ENCODE data around the gene PLIN3. TPM values are rescaled to one million over a fixed set of nuclear protein-coding genes. Genes with fewer than 3 reads are reported as not detected.

PLIN3 gene
- polyA plus RNA-seq, result 1.8 and 2.4 TPM in 2 replicates

GRCh38 chr19:4867534-4868285 is at the start of gene PLIN3:
Gene PLIN3, minus strand, starts transcription at chr19:4867667. Its CDS starts 6,273 bp downstream, at chr19:4861394.

GRCh38 chr19:4909156-4909896 is 41.9 kb upstream of the PLIN3 start, which contains the start of gene UHRF1:
Gene UHRF1, plus strand, starts transcription at chr19:4909501. Its CDS starts 1,385 bp downstream, at chr19:4910886.

GRCh38 chr19:4902796-4903195 is 35.3 kb upstream of the PLIN3 start, which contains the start of gene ARRDC5:
Gene ARRDC5, minus strand, starts transcription at chr19:4902896. Its CDS starts 71 bp downstream, at chr19:4902825.

GRCh38 chr19:4831304-4831978 is 36.0 kb downstream of the PLIN3 start, which contains the start of gene TICAM1:
Gene TICAM1, minus strand, starts transcription at chr19:4831712. Its CDS starts 13,335 bp downstream, at chr19:4818377.

GRCh38 chr19:4791183-4792018 is 76.1 kb downstream of the PLIN3 start, which contains the start of gene FEM1A:
Gene FEM1A, plus strand, starts transcription at chr19:4791734. Its CDS starts 121 bp downstream, at chr19:4791855.

Other genes starting within 250 kb of the PLIN3 start
- gene TNFAIP8L1, start 228.2 kb downstream of the PLIN3 start, polyA plus RNA-seq, result 1.5 TPM in 1 of 2 replicates, not detected in the other
- 47.3 and 63.5 TPM in 2 replicates for gene MYDGF, start 197.3 kb downstream of the PLIN3 start, polyA plus RNA-seq
- gene DPP9, start 143.8 kb downstream of the PLIN3 start, polyA plus RNA-seq, result 1.3 and 3.1 TPM in 2 replicates
- 0.05 TPM in 1 of 2 replicates, not detected in the other for gene FEM1A, start 75.9 kb downstream of the PLIN3 start, polyA plus RNA-seq
- 0.20 and 1.4 TPM in 2 replicates for gene TICAM1, start 36.0 kb downstream of the PLIN3 start, polyA plus RNA-seq
- gene ARRDC5, start 35.2 kb upstream of the PLIN3 start, polyA plus RNA-seq, result not detected in 2 replicates
- 0.11 TPM in 1 of 2 replicates, not detected in the other for gene UHRF1, start 41.8 kb upstream of the PLIN3 start, polyA plus RNA-seq
- 0.89 and 1.8 TPM in 2 replicates for gene KDM4B, start 101.4 kb upstream of the PLIN3 start, polyA plus RNA-seq